Neural cell (in vitro differentiated cells): ENCODE results near the gene NIM1K. TPM values are rescaled to one million over a fixed set of nuclear protein-coding genes. Genes with fewer than 3 reads are reported as not detected.

Experiments
- H2AFZ ChIP-seq: fragments of 200-600, 300-800 bp; sonication (generic), shearing (Covaris generic); 2 replicates; pipeline ENCODE4 v1.6.0; 2014; ENCODE audit warnings: low read depth, mild to moderate bottlenecking, antibody characterized with exemption, low read length, moderate library complexity
- H3F3A ChIP-seq: fragments of 200-600 bp; shearing (Covaris generic); 2 replicates; pipeline ENCODE4 v1.6.1; 2016; ENCODE audit warnings: mild to moderate bottlenecking, moderate library complexity, mixed read lengths, antibody characterized with exemption, low read length; ENCODE audit not compliant: insufficient read depth, poor library complexity, severe bottlenecking
- H3K27ac ChIP-seq: fragments of 200-600, 300-800 bp; sonication (generic), shearing (Covaris generic); 2 replicates; pipeline ENCODE4 v1.5.1; 2014; ENCODE audit warnings: mild to moderate bottlenecking, low read length, moderate library complexity
- H3K27me3 ChIP-seq: fragments of 300-800, 200-600 bp; sonication (generic), shearing (Covaris generic); 2 replicates; pipeline ENCODE4 v1.6.0; 2014; ENCODE audit warnings: mild to moderate bottlenecking, low read depth, low read length, moderate library complexity; ENCODE audit not compliant: insufficient read depth
- H3K36me3 ChIP-seq: fragments of 300-800, 200-600 bp; sonication (generic), shearing (Covaris generic); 2 replicates; pipeline ENCODE4 v1.5.1; 2014; ENCODE audit warnings: mild to moderate bottlenecking, antibody characterized with exemption, low read length, moderate library complexity; ENCODE audit not compliant: insufficient read depth
- H3K4me2 ChIP-seq: fragments of 300-800, 200-600 bp; sonication (generic), shearing (Covaris generic); 2 replicates; pipeline ENCODE4 v1.6.0; 2014; ENCODE audit warnings: mild to moderate bottlenecking, low read length
- H3K4me3 ChIP-seq: fragments of 300-800, 200-600 bp; sonication (generic), shearing (Covaris generic); 2 replicates; pipeline ENCODE4 v1.5.1; 2014; ENCODE audit warnings: mild to moderate bottlenecking, low read length, moderate library complexity
- H3K79me2 ChIP-seq: fragments of 200-600 bp; shearing (Covaris generic); replicated peaks from 2 replicates; pipeline ENCODE4 v1.6.0; 2014; ENCODE audit warnings: mild to moderate bottlenecking, low read length, moderate library complexity; ENCODE audit not compliant: insufficient read depth
- H3K9ac ChIP-seq: fragments of 300-800, 200-600 bp; sonication (generic), shearing (Covaris generic); 2 replicates; pipeline ENCODE4 v1.6.1; 2016; ENCODE audit warnings: mild to moderate bottlenecking, low read length, mixed read lengths
- H3K9me2 ChIP-seq: fragments of 200-600 bp; shearing (Covaris generic); 2 replicates; pipeline ENCODE4 v1.6.1; 2016; ENCODE audit warnings: mild to moderate bottlenecking, low read length, mixed read lengths; ENCODE audit not compliant: insufficient read depth
- H3K9me3 ChIP-seq: fragments of 200-600, 300-800 bp; sonication (generic), shearing (Covaris generic); 2 replicates; pipeline ENCODE4 v1.6.1; 2016; ENCODE audit warnings: mild to moderate bottlenecking, mixed run types, low read length, moderate library complexity, mixed read lengths
- H4K20me1 ChIP-seq: fragments of 200-600 bp; shearing (Covaris generic); 2 replicates; pipeline ENCODE4 v1.6.1; 2016; ENCODE audit warnings: mild to moderate bottlenecking, mixed run types; ENCODE audit not compliant: insufficient read depth
- CTCF ChIP-seq: fragments of 450-650 bp; IDR thresholded peaks from 2 replicates; pipeline ENCODE4 v1.5.1; 2014; ENCODE audit warnings: antibody characterized with exemption, mild to moderate bottlenecking, moderate library complexity; ENCODE audit not compliant: poor library complexity, severe bottlenecking
- EP300 ChIP-seq: fragments of 450-650 bp; conservative IDR thresholded peaks from 2 replicates; pipeline ENCODE4 v1.6.1; 2014; ENCODE audit warnings: antibody characterized with exemption, mild to moderate bottlenecking, moderate library complexity; ENCODE audit not compliant: poor library complexity, severe bottlenecking
- EZH2 ChIP-seq: fragments of 200-600, 300-800 bp; shearing (Covaris generic), sonication (generic); IDR thresholded peaks from 2 replicates; pipeline ENCODE4 v1.6.1; 2014; ENCODE audit warnings: antibody characterized with exemption, low read length, borderline replicate concordance, mild to moderate bottlenecking; ENCODE audit not compliant: insufficient read depth, poor library complexity, severe bottlenecking
- MXI1 ChIP-seq: fragments of 450-650 bp; conservative IDR thresholded peaks from 2 replicates; pipeline ENCODE4 v1.6.1; 2014; ENCODE audit warnings: antibody characterized with exemption, mild to moderate bottlenecking; ENCODE audit not compliant: poor library complexity, severe bottlenecking
- POLR2AphosphoS5 ChIP-seq: IDR thresholded peaks from 2 replicates; pipeline ENCODE4 v1.6.1; 2012
- RAD21 ChIP-seq: fragments of 450-650 bp; conservative IDR thresholded peaks from 2 replicates; pipeline ENCODE4 v1.6.1; 2014; ENCODE audit warnings: antibody characterized with exemption, mild to moderate bottlenecking, moderate library complexity
- SMC3 ChIP-seq: fragments of 450-650 bp; conservative IDR thresholded peaks from 2 replicates; pipeline ENCODE4 v1.6.1; 2014; ENCODE audit warnings: antibody characterized with exemption, mild to moderate bottlenecking, moderate library complexity; ENCODE audit not compliant: poor library complexity
- TAF1 ChIP-seq: IDR thresholded peaks from 2 replicates; pipeline ENCODE4 v1.6.1; 2012; ENCODE audit warnings: low read depth
- polyA plus RNA-seq: library from polyadenylated mRNA; depleted of rRNA; stranded (reverse); fragments of >200 nt; gene quantifications from 2 replicates; pipeline ENCODE4 v1.2.3, GENCODE V29; 2014
- TF ChIP-seq, protein P1 (sequence below): IDR thresholded peaks from 2 replicates; pipeline ENCODE4 v1.6.1; 2012; ENCODE audit warnings: borderline replicate concordance

The NIM1K gene
- polyA plus RNA-seq, 1 donor from 2014 or later: 4.4 TPM

DNA sequence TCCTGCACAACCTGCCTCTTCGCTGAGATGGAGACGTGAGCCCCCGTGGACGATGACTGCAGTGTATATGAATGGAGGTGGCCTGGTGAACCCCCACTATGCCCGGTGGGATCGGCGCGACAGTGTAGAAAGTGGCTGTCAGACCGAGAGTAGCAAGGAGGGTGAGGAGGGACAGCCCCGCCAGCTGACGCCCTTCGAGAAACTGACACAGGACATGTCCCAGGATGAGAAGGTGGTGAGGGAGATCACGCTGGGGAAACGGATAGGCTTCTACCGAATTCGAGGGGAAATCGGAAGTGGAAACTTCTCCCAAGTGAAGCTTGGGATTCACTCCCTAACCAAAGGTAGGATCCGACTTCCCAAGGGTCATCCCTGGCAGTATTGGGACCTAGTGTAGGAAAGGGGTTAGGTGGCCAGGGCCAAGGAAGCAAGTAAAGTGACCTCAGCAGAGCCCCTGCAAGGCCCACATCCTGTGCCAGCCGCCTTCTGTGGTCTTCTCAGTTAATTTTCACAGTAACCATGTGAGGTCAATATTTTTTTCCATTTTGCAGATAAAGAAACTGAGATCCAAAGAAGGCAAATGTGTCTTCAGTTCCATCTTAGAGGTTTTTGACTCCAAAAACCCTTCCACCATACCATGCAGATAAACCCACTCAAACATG, 53.8 kb downstream of the NIM1K start:
- Histone ChIP-seq H3K27ac (no peak overlapping the region), H3K79me2 (no peaks in the 10 kb centered on the region), H3F3A (no peaks in the 10 kb centered on the region), H4K20me1 (no peaks in the 10 kb centered on the region), H3K9ac (no peak overlapping the region), H3K4me2 (no peak overlapping the region), H3K27me3 (no peaks in the 10 kb centered on the region), H2AFZ (no peak overlapping the region), H3K4me3 (no peak overlapping the region), H3K36me3 (no peaks in the 10 kb centered on the region), H3K9me2 (no peaks in the 10 kb centered on the region), H3K9me3 (no peaks in the 10 kb centered on the region)
- TF ChIP-seq TAF1 (no peak), CTCF (no peak), MXI1 (no peak), SMC3 (no peak), POLR2AphosphoS5 (no peak), RAD21 (no peak), EZH2 (no peak)

DNA sequence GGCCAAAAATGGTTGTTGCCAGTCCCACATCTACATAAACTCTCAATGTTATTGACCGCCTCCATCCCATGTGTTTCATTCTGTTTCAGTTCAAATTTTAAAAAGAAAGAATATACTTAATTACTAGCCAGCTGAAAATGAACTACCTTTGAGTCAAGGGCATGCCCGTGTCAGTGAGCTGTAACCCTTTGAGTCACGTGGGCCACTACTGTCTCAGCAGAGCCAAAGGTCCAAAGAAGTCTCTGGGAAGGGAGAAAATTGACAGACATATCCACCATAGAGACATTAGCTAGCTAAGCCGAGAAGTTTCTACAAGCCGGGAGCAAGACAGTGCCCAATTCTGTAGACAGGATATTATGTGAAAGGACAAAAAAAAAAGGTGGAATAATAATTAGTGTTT, 59.7 kb downstream of the NIM1K start:
- TF ChIP-seq CTCF (no peak), POLR2AphosphoS5 (no peak), RAD21 (no peak), TAF1 (no peak), MXI1 (no peak), EZH2 (no peak), SMC3 (no peak), EP300 (no peak)
- TF ChIP-seq, protein P1, sequence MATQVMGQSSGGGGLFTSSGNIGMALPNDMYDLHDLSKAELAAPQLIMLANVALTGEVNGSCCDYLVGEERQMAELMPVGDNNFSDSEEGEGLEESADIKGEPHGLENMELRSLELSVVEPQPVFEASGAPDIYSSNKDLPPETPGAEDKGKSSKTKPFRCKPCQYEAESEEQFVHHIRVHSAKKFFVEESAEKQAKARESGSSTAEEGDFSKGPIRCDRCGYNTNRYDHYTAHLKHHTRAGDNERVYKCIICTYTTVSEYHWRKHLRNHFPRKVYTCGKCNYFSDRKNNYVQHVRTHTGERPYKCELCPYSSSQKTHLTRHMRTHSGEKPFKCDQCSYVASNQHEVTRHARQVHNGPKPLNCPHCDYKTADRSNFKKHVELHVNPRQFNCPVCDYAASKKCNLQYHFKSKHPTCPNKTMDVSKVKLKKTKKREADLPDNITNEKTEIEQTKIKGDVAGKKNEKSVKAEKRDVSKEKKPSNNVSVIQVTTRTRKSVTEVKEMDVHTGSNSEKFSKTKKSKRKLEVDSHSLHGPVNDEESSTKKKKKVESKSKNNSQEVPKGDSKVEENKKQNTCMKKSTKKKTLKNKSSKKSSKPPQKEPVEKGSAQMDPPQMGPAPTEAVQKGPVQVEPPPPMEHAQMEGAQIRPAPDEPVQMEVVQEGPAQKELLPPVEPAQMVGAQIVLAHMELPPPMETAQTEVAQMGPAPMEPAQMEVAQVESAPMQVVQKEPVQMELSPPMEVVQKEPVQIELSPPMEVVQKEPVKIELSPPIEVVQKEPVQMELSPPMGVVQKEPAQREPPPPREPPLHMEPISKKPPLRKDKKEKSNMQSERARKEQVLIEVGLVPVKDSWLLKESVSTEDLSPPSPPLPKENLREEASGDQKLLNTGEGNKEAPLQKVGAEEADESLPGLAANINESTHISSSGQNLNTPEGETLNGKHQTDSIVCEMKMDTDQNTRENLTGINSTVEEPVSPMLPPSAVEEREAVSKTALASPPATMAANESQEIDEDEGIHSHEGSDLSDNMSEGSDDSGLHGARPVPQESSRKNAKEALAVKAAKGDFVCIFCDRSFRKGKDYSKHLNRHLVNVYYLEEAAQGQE: no peak

More for the DNA sequence above, 59.7 kb downstream of the NIM1K start:
- H3K27me3 ChIP-seq: no peaks in the 10 kb centered on the region
- no peak overlapping the region for H3K9ac ChIP-seq
- H3K4me2 ChIP-seq: no peak overlapping the region
- no peaks in the 10 kb centered on the region for H4K20me1 ChIP-seq
- no peaks in the 10 kb centered on the region for H3K9me2 ChIP-seq
- no peak overlapping the region for H3K4me3 ChIP-seq
- no peaks in the 10 kb centered on the region for H3K79me2 ChIP-seq
- no peak overlapping the region for H3K27ac ChIP-seq
- no peak overlapping the region for H2AFZ ChIP-seq
- no peaks in the 10 kb centered on the region for H3K9me3 ChIP-seq
- no peaks in the 10 kb centered on the region for H3K36me3 ChIP-seq
- no peaks in the 10 kb centered on the region for H3F3A ChIP-seq
